Smooth muscle cell (in vitro differentiated cells): ENCODE results near the gene DLGAP4. TPM values are rescaled to one million over a fixed set of nuclear protein-coding genes. Genes with fewer than 3 reads are reported as not detected.

Source experiments
- DNase-seq: peaks from one replicate; lab custom pipeline; 2025; ENCODE audit not compliant: unreplicated experiment; lab: John Stamatoyannopoulos, UW
- H2AFZ ChIP-seq: fragments of 200-600 bp; sonication (generic); 2 replicates; pipeline ENCODE4 v1.6.0; 2016; ENCODE audit warnings: antibody characterized with exemption, low read depth, mild to moderate bottlenecking
- H3F3A ChIP-seq: fragments of 200-600 bp; sonication (generic); 2 replicates; pipeline ENCODE4 v1.6.0; 2017; ENCODE audit warnings: antibody characterized with exemption, low read depth
- H3K27ac ChIP-seq: fragments of 200-600 bp; sonication (generic); 2 replicates; pipeline ENCODE4 v1.5.1; 2016; ENCODE audit warnings: low read depth, mild to moderate bottlenecking
- H3K27me3 ChIP-seq: fragments of 200-600 bp; sonication (generic); 2 replicates; pipeline ENCODE4 v1.6.1; 2016; ENCODE audit warnings: low read depth, mild to moderate bottlenecking
- H3K36me3 ChIP-seq: fragments of 200-600 bp; sonication (generic); 2 replicates; pipeline ENCODE4 v1.5.1; 2016; ENCODE audit warnings: low read depth
- H3K4me1 ChIP-seq: fragments of 200-600 bp; sonication (generic); 2 replicates; pipeline ENCODE4 v1.5.1; 2016; ENCODE audit warnings: low read depth
- H3K4me2 ChIP-seq: fragments of 200-600 bp; sonication (generic); 2 replicates; pipeline ENCODE4 v1.6.0; 2016; ENCODE audit warnings: mild to moderate bottlenecking
- H3K4me3 ChIP-seq: fragments of 200-600 bp; sonication (generic); 2 replicates; pipeline ENCODE4 v1.5.1; 2016; ENCODE audit warnings: mild to moderate bottlenecking
- H3K79me2 ChIP-seq: fragments of 200-600 bp; sonication (generic); 2 replicates; pipeline ENCODE4 v1.6.0; 2016; ENCODE audit warnings: low read depth, mild to moderate bottlenecking
- H3K9ac ChIP-seq: fragments of 200-600 bp; sonication (generic); 2 replicates; pipeline ENCODE4 v1.6.0; 2016; ENCODE audit warnings: low read depth
- H3K9me3 ChIP-seq: fragments of 200-600 bp; sonication (generic); replicated peaks from 2 replicates; pipeline ENCODE4 v1.5.1; 2016; ENCODE audit warnings: low read depth
- H4K20me1 ChIP-seq: fragments of 200-600 bp; sonication (generic); 2 replicates; pipeline ENCODE4 v1.6.0; 2016; ENCODE audit warnings: low read depth
- WGBS: methylation state at CpG from one replicate; pipeline ENCODE4 v1.1.7; 2016; ENCODE audit warnings: low lambda C conversion rate; 5-methylcytosine and 5-hydroxymethylcytosine counted together
- polyA plus RNA-seq: library from polyadenylated mRNA; unstranded; fragments of >200 nt; fragmentation: Nextera tagmentation; extraction: Ambion mirVana; gene quantifications from 2 replicates; pipeline ENCODE4 v1.2.1, GENCODE V29; 2016
- total RNA-seq: library from RNA; depleted of rRNA; stranded (reverse); fragments of >200 nt; gene quantifications from 2 replicates; pipeline ENCODE4 v1.2.3, GENCODE V29; 2014
- TF ChIP-seq, protein P1 (sequence below): fragments of 200-600 bp; sonication (generic); IDR thresholded peaks from 2 replicates; pipeline ENCODE4 v1.5.1; 2017; ENCODE audit warnings: borderline replicate concordance, mild to moderate bottlenecking, antibody characterized with exemption; ENCODE audit not compliant: insufficient read depth, poor library complexity, severe bottlenecking

Gene DLGAP4
- total and polyA plus RNA-seq, 2 experiments from 2014 or later, result 86.8 to 102 TPM

DNA sequence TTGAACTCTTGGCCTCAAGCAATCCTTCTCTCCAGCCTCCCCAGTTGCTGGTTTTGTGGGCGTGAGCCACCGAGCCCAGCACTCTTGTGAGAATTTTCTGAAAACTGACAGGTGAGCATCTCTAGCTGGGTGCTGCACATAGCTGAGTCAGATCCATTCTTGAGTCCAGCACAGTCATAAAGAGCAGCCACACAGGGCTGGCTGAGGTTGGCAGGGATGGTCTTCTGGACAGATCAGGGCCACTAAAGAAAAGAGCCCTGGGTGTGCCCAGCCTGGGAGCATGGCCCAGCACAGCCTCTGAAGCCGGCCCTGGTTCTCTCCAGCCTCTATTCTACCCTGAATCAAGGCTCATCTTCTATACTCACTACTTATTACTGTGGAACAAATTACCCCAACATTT is 11.5 kb downstream of the DLGAP4 start:
- no peaks in the 10 kb centered on the region for H3K36me3 ChIP-seq
- H3K79me2 ChIP-seq, result no peaks in the 10 kb centered on the region
- H3K4me1 ChIP-seq, result no peaks in the 10 kb centered on the region
- H2AFZ ChIP-seq, result no peak overlapping the region
- no peak overlapping the region for H3K4me3 ChIP-seq
- no peaks in the 10 kb centered on the region for H4K20me1 ChIP-seq
- DNase-seq, result no peak
- H3K9ac ChIP-seq, result no peak overlapping the region
- no peaks in the 10 kb centered on the region for H3F3A ChIP-seq
- peaks cover 4% of the 10 kb centered on the region for H3K27me3 ChIP-seq
- TF ChIP-seq, protein P1, sequence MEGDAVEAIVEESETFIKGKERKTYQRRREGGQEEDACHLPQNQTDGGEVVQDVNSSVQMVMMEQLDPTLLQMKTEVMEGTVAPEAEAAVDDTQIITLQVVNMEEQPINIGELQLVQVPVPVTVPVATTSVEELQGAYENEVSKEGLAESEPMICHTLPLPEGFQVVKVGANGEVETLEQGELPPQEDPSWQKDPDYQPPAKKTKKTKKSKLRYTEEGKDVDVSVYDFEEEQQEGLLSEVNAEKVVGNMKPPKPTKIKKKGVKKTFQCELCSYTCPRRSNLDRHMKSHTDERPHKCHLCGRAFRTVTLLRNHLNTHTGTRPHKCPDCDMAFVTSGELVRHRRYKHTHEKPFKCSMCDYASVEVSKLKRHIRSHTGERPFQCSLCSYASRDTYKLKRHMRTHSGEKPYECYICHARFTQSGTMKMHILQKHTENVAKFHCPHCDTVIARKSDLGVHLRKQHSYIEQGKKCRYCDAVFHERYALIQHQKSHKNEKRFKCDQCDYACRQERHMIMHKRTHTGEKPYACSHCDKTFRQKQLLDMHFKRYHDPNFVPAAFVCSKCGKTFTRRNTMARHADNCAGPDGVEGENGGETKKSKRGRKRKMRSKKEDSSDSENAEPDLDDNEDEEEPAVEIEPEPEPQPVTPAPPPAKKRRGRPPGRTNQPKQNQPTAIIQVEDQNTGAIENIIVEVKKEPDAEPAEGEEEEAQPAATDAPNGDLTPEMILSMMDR, result no peak
- H3K4me2 ChIP-seq, result no peak overlapping the region
- no peak overlapping the region for H3K27ac ChIP-seq
- WGBS, result 88% methylated on average over 3 of the region's 3 CpGs
- no peaks in the 10 kb centered on the region for H3K9me3 ChIP-seq

DNA sequence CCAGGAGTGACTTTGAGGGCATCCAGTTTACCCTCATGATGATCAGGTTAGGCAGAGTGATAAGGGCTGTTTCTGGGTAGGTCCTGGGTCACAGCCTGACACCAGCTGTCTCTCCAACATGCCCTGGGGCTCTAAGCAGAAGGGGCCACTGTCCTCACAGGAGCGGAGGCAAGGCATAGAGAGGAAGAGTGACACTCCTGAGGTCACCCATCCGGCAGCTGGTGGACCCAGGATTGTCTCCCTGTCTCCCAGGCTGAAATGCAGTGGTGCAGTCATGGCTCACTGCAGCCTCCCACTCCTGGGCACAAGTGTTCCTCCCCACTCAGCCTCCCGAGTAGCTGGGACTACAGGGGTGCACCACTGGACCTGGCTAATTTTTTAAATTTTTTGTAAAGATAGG is 12.0 kb downstream of the DLGAP4 start:
- no peaks in the 10 kb centered on the region for H3K9me3 ChIP-seq
- no peaks in the 10 kb centered on the region for H4K20me1 ChIP-seq
- TF ChIP-seq, protein P1, result no peak
- no peak for DNase-seq
- no peaks in the 10 kb centered on the region for H3K36me3 ChIP-seq
- no peaks in the 10 kb centered on the region for H3F3A ChIP-seq
- H3K9ac ChIP-seq, result no peak overlapping the region
- peaks cover 4% of the 10 kb centered on the region for H3K27me3 ChIP-seq
- 81% methylated on average over 3 of the region's 3 CpGs for WGBS
- no peaks in the 10 kb centered on the region for H3K79me2 ChIP-seq
- no peak overlapping the region for H2AFZ ChIP-seq
- no peak overlapping the region for H3K27ac ChIP-seq
- no peak overlapping the region for H3K4me2 ChIP-seq
- H3K4me1 ChIP-seq, result no peaks in the 10 kb centered on the region
- no peak overlapping the region for H3K4me3 ChIP-seq

DNA sequence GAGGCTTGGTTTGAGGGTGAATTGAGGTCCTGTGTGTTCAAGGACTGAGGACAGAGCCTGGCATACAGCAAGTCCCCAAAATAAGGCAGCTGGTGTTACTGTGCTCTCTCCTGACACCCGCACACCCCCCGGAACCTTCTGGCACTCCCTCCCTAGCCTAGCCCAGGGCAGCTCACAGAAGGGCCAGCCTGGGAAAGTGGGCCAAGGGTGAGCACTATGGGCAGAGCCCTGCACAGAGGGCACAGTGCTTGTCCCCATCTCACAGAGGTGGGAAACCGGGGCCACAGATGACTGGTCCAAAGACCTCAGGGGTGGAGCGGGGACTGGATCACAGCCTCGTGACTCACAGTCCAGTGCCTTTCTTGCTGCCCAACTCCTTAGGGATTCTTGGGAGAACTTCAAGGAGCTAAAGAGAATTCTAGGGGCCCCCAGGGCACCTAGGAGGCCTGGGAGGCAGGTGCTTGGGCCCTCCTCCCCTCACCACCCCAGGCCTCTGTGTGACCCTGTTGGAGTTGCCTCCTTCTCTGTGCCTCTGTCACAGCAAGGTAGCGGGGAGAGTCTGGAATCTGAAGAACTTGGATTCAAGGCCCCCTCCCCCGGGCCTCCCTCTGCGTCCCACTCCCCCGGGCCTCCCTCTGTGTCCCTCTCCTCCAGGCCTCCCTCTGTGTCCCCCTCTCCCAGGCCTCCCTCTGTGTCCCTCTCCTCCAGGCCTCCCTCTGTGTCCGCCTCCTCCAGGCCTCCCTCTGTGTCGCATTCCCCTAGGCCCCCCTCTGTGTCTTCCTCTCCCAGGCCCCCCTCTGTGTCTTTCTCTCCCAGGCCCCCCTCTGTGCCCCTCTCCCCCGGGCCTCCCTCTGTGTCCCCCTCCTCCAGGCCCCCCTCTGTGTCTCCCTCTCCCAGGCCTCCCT is 13.5 kb downstream of the DLGAP4 start:
- TF ChIP-seq, protein P1, result no peak
- no peak overlapping the region for H2AFZ ChIP-seq
- H3K4me2 ChIP-seq, result no peak overlapping the region
- H3K27me3 ChIP-seq, result peaks cover 4% of the 10 kb centered on the region
- H3K36me3 ChIP-seq, result no peaks in the 10 kb centered on the region
- no peaks in the 10 kb centered on the region for H3K79me2 ChIP-seq
- DNase-seq, result no peak
- no peak overlapping the region for H3K4me3 ChIP-seq
- H3K9ac ChIP-seq, result no peak overlapping the region
- no peaks in the 10 kb centered on the region for H3K4me1 ChIP-seq
- H4K20me1 ChIP-seq, result no peaks in the 10 kb centered on the region
- no peak overlapping the region for H3K27ac ChIP-seq
- 86% methylated on average over 5 of the region's 12 CpGs for WGBS
- H3K9me3 ChIP-seq, result no peaks in the 10 kb centered on the region
- no peaks in the 10 kb centered on the region for H3F3A ChIP-seq
